Neural cell (in vitro differentiated cells): ENCODE measurements around the gene KIRREL3. TPM values are rescaled to one million over a fixed set of nuclear protein-coding genes. Genes with fewer than 3 reads are reported as not detected.

Source experiments
- H2AFZ ChIP-seq: fragments of 200-600, 300-800 bp; sonication (generic), shearing (Covaris generic); 2 replicates; pipeline ENCODE4 v1.6.0; 2014; ENCODE audit warnings: low read depth, mild to moderate bottlenecking, antibody characterized with exemption, low read length, moderate library complexity
- H3F3A ChIP-seq: fragments of 200-600 bp; shearing (Covaris generic); 2 replicates; pipeline ENCODE4 v1.6.1; 2016; ENCODE audit warnings: mild to moderate bottlenecking, moderate library complexity, mixed read lengths, antibody characterized with exemption, low read length; ENCODE audit not compliant: insufficient read depth, poor library complexity, severe bottlenecking
- H3K27ac ChIP-seq: fragments of 200-600, 300-800 bp; sonication (generic), shearing (Covaris generic); 2 replicates; pipeline ENCODE4 v1.5.1; 2014; ENCODE audit warnings: mild to moderate bottlenecking, low read length, moderate library complexity
- H3K27me3 ChIP-seq: fragments of 300-800, 200-600 bp; sonication (generic), shearing (Covaris generic); 2 replicates; pipeline ENCODE4 v1.6.0; 2014; ENCODE audit warnings: mild to moderate bottlenecking, low read depth, low read length, moderate library complexity; ENCODE audit not compliant: insufficient read depth
- H3K36me3 ChIP-seq: fragments of 300-800, 200-600 bp; sonication (generic), shearing (Covaris generic); 2 replicates; pipeline ENCODE4 v1.5.1; 2014; ENCODE audit warnings: mild to moderate bottlenecking, antibody characterized with exemption, low read length, moderate library complexity; ENCODE audit not compliant: insufficient read depth
- H3K4me2 ChIP-seq: fragments of 300-800, 200-600 bp; sonication (generic), shearing (Covaris generic); 2 replicates; pipeline ENCODE4 v1.6.0; 2014; ENCODE audit warnings: mild to moderate bottlenecking, low read length
- H3K4me3 ChIP-seq: fragments of 300-800, 200-600 bp; sonication (generic), shearing (Covaris generic); 2 replicates; pipeline ENCODE4 v1.5.1; 2014; ENCODE audit warnings: mild to moderate bottlenecking, low read length, moderate library complexity
- H3K79me2 ChIP-seq: fragments of 200-600 bp; shearing (Covaris generic); replicated peaks from 2 replicates; pipeline ENCODE4 v1.6.0; 2014; ENCODE audit warnings: mild to moderate bottlenecking, low read length, moderate library complexity; ENCODE audit not compliant: insufficient read depth
- H3K9ac ChIP-seq: fragments of 300-800, 200-600 bp; sonication (generic), shearing (Covaris generic); 2 replicates; pipeline ENCODE4 v1.6.1; 2016; ENCODE audit warnings: mild to moderate bottlenecking, low read length, mixed read lengths
- H3K9me2 ChIP-seq: fragments of 200-600 bp; shearing (Covaris generic); 2 replicates; pipeline ENCODE4 v1.6.1; 2016; ENCODE audit warnings: mild to moderate bottlenecking, low read length, mixed read lengths; ENCODE audit not compliant: insufficient read depth
- H3K9me3 ChIP-seq: fragments of 200-600, 300-800 bp; sonication (generic), shearing (Covaris generic); 2 replicates; pipeline ENCODE4 v1.6.1; 2016; ENCODE audit warnings: mild to moderate bottlenecking, mixed run types, low read length, moderate library complexity, mixed read lengths
- H4K20me1 ChIP-seq: fragments of 200-600 bp; shearing (Covaris generic); 2 replicates; pipeline ENCODE4 v1.6.1; 2016; ENCODE audit warnings: mild to moderate bottlenecking, mixed run types; ENCODE audit not compliant: insufficient read depth
- EP300 ChIP-seq: fragments of 450-650 bp; conservative IDR thresholded peaks from 2 replicates; pipeline ENCODE4 v1.6.1; 2014; ENCODE audit warnings: antibody characterized with exemption, mild to moderate bottlenecking, moderate library complexity; ENCODE audit not compliant: poor library complexity, severe bottlenecking
- EZH2 ChIP-seq: fragments of 200-600, 300-800 bp; shearing (Covaris generic), sonication (generic); IDR thresholded peaks from 2 replicates; pipeline ENCODE4 v1.6.1; 2014; ENCODE audit warnings: antibody characterized with exemption, low read length, borderline replicate concordance, mild to moderate bottlenecking; ENCODE audit not compliant: insufficient read depth, poor library complexity, severe bottlenecking
- MXI1 ChIP-seq: fragments of 450-650 bp; conservative IDR thresholded peaks from 2 replicates; pipeline ENCODE4 v1.6.1; 2014; ENCODE audit warnings: antibody characterized with exemption, mild to moderate bottlenecking; ENCODE audit not compliant: poor library complexity, severe bottlenecking
- POLR2AphosphoS5 ChIP-seq: IDR thresholded peaks from 2 replicates; pipeline ENCODE4 v1.6.1; 2012
- RAD21 ChIP-seq: fragments of 450-650 bp; conservative IDR thresholded peaks from 2 replicates; pipeline ENCODE4 v1.6.1; 2014; ENCODE audit warnings: antibody characterized with exemption, mild to moderate bottlenecking, moderate library complexity
- SMC3 ChIP-seq: fragments of 450-650 bp; conservative IDR thresholded peaks from 2 replicates; pipeline ENCODE4 v1.6.1; 2014; ENCODE audit warnings: antibody characterized with exemption, mild to moderate bottlenecking, moderate library complexity; ENCODE audit not compliant: poor library complexity
- TAF1 ChIP-seq: IDR thresholded peaks from 2 replicates; pipeline ENCODE4 v1.6.1; 2012; ENCODE audit warnings: low read depth
- polyA plus RNA-seq: library from polyadenylated mRNA; depleted of rRNA; stranded (reverse); fragments of >200 nt; gene quantifications from 2 replicates; pipeline ENCODE4 v1.2.3, GENCODE V29; 2014
- TF ChIP-seq, protein P1 (sequence below): fragments of 450-650 bp; IDR thresholded peaks from 2 replicates; pipeline ENCODE4 v1.5.1; 2014; ENCODE audit warnings: antibody characterized with exemption, mild to moderate bottlenecking, moderate library complexity; ENCODE audit not compliant: poor library complexity, severe bottlenecking
- TF ChIP-seq, protein P2 (sequence below): IDR thresholded peaks from 2 replicates; pipeline ENCODE4 v1.6.1; 2012; ENCODE audit warnings: borderline replicate concordance

Gene KIRREL3
- polyA plus RNA-seq, 1 donor from 2014 or later = 23.8 TPM

DNA sequence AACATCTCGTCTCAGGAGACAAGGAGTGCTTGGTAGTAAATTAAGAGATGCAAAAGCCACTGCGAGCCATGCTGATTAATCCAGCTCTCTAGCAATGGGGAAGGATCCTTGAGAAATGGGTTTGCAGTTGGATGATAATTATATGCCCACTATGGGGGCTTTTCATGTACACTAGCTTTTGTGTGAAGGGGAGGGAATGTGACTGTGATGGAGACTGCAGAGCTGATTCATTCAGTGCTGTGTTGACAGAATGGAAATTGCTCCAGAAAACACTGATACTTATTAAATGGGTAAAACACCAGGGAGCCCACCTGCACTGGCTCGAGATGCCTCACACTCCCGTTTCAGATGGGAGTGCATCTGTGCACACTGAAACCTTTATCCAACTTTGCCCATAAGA lies 37.0 kb upstream of the KIRREL3 start:
- H4K20me1 ChIP-seq = no peaks in the 10 kb centered on the region
- H3K9ac ChIP-seq = no peak overlapping the region
- H3K4me2 ChIP-seq = no peak overlapping the region
- no peak for TF ChIP-seq EP300
- TF ChIP-seq, protein P1, sequence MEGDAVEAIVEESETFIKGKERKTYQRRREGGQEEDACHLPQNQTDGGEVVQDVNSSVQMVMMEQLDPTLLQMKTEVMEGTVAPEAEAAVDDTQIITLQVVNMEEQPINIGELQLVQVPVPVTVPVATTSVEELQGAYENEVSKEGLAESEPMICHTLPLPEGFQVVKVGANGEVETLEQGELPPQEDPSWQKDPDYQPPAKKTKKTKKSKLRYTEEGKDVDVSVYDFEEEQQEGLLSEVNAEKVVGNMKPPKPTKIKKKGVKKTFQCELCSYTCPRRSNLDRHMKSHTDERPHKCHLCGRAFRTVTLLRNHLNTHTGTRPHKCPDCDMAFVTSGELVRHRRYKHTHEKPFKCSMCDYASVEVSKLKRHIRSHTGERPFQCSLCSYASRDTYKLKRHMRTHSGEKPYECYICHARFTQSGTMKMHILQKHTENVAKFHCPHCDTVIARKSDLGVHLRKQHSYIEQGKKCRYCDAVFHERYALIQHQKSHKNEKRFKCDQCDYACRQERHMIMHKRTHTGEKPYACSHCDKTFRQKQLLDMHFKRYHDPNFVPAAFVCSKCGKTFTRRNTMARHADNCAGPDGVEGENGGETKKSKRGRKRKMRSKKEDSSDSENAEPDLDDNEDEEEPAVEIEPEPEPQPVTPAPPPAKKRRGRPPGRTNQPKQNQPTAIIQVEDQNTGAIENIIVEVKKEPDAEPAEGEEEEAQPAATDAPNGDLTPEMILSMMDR = no peak
- no peak for TF ChIP-seq TAF1
- no peak for TF ChIP-seq SMC3
- TF ChIP-seq MXI1 = no peak
- TF ChIP-seq, protein P2, sequence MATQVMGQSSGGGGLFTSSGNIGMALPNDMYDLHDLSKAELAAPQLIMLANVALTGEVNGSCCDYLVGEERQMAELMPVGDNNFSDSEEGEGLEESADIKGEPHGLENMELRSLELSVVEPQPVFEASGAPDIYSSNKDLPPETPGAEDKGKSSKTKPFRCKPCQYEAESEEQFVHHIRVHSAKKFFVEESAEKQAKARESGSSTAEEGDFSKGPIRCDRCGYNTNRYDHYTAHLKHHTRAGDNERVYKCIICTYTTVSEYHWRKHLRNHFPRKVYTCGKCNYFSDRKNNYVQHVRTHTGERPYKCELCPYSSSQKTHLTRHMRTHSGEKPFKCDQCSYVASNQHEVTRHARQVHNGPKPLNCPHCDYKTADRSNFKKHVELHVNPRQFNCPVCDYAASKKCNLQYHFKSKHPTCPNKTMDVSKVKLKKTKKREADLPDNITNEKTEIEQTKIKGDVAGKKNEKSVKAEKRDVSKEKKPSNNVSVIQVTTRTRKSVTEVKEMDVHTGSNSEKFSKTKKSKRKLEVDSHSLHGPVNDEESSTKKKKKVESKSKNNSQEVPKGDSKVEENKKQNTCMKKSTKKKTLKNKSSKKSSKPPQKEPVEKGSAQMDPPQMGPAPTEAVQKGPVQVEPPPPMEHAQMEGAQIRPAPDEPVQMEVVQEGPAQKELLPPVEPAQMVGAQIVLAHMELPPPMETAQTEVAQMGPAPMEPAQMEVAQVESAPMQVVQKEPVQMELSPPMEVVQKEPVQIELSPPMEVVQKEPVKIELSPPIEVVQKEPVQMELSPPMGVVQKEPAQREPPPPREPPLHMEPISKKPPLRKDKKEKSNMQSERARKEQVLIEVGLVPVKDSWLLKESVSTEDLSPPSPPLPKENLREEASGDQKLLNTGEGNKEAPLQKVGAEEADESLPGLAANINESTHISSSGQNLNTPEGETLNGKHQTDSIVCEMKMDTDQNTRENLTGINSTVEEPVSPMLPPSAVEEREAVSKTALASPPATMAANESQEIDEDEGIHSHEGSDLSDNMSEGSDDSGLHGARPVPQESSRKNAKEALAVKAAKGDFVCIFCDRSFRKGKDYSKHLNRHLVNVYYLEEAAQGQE = no peak
- no peak for TF ChIP-seq EZH2
- TF ChIP-seq RAD21 = no peak
- no peak for TF ChIP-seq POLR2AphosphoS5
- no peaks in the 10 kb centered on the region for H3K79me2 ChIP-seq
- no peak overlapping the region for H2AFZ ChIP-seq
- H3K9me2 ChIP-seq = no peaks in the 10 kb centered on the region
- no peaks in the 10 kb centered on the region for H3K9me3 ChIP-seq
- H3K4me3 ChIP-seq = no peak overlapping the region
- H3K27me3 ChIP-seq = no peaks in the 10 kb centered on the region
- H3F3A ChIP-seq = no peaks in the 10 kb centered on the region
- H3K36me3 ChIP-seq = no peaks in the 10 kb centered on the region
- no peak overlapping the region for H3K27ac ChIP-seq

DNA sequence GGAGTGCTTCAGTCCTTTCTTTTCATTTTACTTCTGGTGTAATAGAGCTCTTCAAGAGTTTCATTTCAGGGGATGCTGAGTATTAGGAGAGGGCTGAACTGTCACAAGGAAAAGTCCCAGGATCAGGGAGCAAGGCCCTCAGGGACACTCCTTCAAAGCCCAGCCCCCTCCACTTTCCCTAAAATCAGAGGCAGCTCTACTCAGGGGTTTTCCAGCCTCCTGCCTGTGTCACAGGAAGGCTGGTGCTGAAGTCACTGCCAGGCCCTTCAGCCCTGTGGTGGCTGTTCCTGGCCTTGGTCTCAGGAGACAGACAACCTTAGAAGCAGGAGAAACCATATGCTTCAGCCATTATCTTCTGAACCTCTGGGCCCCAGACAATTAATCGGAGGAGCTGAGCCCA lies 36.4 kb upstream of the KIRREL3 start:
- H3K4me2 ChIP-seq = no peak overlapping the region
- H3K9me2 ChIP-seq = no peaks in the 10 kb centered on the region
- H3F3A ChIP-seq = no peaks in the 10 kb centered on the region
- no peaks in the 10 kb centered on the region for H3K79me2 ChIP-seq
- H3K9me3 ChIP-seq = no peaks in the 10 kb centered on the region
- H3K27ac ChIP-seq = no peak overlapping the region
- TF ChIP-seq, protein P1 = no peak
- no peak for TF ChIP-seq POLR2AphosphoS5
- TF ChIP-seq TAF1 = no peak
- TF ChIP-seq EP300 = no peak
- TF ChIP-seq EZH2 = no peak
- TF ChIP-seq, protein P2 = no peak
- no peak for TF ChIP-seq MXI1
- TF ChIP-seq RAD21 = no peak
- no peak for TF ChIP-seq SMC3
- no peaks in the 10 kb centered on the region for H3K36me3 ChIP-seq
- H2AFZ ChIP-seq = no peak overlapping the region
- H3K27me3 ChIP-seq = no peaks in the 10 kb centered on the region
- no peaks in the 10 kb centered on the region for H4K20me1 ChIP-seq
- no peak overlapping the region for H3K9ac ChIP-seq
- H3K4me3 ChIP-seq = no peak overlapping the region
